GM20000 (cell line): Measurements from ENCODE around the gene FAM50A.
A peak's percentile ranks its signal among the peaks of the same experiment; 100 is the strongest.

Experiments used
- DNase-seq: peaks from one replicate; pipeline ENCODE4 v3.0.0; 2012; ENCODE audit warnings: low spot score
- CTCF ChIP-seq: IDR thresholded peaks from 2 replicates; pipeline ENCODE4 v1.5.1; 2012; ENCODE audit warnings: mild to moderate bottlenecking, control low read depth; ENCODE audit errors: extremely low read depth, missing control alignments

FAM50A gene

DNA sequence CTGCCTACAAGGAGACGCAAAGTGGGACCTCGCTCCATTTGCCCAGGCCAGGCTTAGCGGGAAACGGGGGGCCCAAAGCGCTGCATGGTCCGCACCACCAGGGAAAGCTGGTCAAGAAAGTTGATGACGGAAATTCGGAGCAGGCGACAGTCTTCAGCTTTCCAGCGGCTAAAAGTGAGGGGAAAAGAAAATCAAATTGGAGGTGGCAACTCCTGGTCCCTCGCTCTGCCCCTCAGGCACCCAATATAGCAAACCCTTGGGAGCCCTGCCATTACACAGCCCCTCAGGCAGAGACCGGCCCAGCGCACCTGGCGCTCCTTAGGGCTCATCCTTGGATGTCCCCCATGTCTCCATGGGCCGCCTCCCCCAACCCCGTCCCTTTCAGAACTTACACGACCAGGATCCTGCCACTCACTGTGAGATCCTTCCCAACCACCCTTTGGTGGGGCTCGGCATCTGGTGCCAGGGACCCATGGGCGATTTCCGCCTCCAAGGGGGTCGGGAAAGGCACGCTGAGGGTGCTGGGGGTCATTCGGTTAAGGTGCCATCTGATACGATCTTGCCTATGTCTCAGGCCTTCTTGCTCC lies 34.0 kb downstream of the FAM50A start:
- no peak for TF ChIP-seq CTCF
- DNase-seq, result no peak

- peak; percentile 94 for DNase-seq
- no peak for TF ChIP-seq CTCF
Measured at GRCh38 chrX:154478728-154479622, 35.0 kb downstream of the FAM50A start, which contains the start of gene LAGE3. LAGE3 (minus strand) TSS chrX:154479281; CDS start chrX:154478915, 366 bp downstream.

- DNase-seq, result no peak
Measured at GRCh38 chrX:154481195-154481594, 37.3 kb downstream of the FAM50A start.

DNA sequence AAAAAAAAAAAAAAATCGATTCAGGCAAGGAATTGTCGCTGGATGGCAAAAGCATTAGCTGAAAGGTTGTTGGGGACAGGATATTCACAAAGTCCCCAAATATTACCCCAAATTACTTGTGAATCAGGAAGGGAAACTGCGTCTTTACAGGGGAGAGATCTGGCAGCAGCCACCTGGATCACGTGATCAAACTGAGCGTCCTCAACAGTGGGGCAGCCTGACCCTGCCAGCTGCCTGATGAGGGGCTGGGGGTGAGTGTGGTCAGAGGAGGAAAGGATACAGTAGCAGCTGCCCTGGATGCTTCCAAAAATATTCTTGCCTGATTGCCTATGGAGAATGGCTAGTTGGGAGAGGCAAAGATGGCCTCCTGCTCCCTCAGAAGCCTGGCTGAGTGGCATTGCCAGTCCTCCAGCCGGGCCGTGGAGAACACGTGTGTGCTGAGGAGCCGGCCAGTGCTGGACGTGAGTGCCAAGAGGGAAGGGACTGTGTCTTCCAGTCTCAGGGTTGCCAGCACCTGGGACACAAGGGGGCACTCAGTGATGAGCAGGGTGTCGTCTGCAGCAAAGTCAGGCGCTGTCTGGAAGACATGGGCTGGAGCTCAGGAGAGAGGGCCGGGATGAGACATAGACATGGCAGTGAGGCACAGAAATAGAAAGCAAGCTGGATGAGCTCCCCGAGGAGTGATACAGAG lies 38.1 kb downstream of the FAM50A start:
- TF ChIP-seq CTCF, result no peak
- no peak for DNase-seq

More at GRCh38 chrX:154481195-154481594, 37.3 kb downstream of the FAM50A start:
- TF ChIP-seq CTCF, result no peak

DNA sequence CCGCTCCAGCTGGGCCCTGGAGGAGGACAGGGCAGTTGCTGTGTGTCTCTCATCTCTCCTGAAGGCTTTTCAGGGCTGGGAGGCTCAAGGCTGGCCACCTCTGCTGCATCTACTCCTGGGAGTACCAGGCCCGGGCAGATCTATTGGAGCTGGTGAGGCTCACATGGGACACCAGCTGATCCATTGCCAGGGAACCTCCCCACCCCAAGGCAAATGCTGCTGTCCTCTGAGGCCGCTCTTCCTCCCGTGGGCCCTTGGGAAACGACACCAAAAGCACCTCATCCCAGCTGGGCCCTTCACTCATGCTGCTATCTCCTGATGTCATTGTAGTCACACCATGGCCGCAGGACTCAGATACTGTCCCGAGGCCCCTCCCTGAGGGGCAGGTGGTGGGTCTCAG lies 38.8 kb downstream of the FAM50A start:
- no peak for DNase-seq
- TF ChIP-seq CTCF, result no peak

GRCh38 chrX:154483325-154483724 lies 39.4 kb downstream of the FAM50A start:
- DNase-seq, result no peak
- no peak for TF ChIP-seq CTCF
